ENCODE measurements around the gene KIF24. TPM values are rescaled to one million over a fixed set of nuclear protein-coding genes. Genes with fewer than 3 reads are reported as not detected.
"Not testable (repeated sequence)": the region's sequence is repeated elsewhere in the genome, so short reads cannot be mapped to it uniquely, and the experiment has no call there.

Gene KIF24
- total RNA-seq, 1 donor from 2014 or later, result 9.6 TPM

GRCh38 chr9:34311499-34312185, 17.4 kb downstream of the KIF24 start:
- H3K27me3 Mint-ChIP-seq, result no peaks in the 10 kb centered on the region
- H3K4me1 Mint-ChIP-seq (ENCODE audit: unreplicated experiment), result peaks cover 6% of the 10 kb centered on the region
- no peaks in the 10 kb centered on the region for H3K9me3 Mint-ChIP-seq
- H3K4me3 Mint-ChIP-seq, result no peak overlapping the region
- no peak for DNase-seq (ENCODE audit: extremely low spot score, unreplicated experiment)
- no peaks in the 10 kb centered on the region for H3K36me3 Mint-ChIP-seq
- TF ChIP-seq, protein P1, sequence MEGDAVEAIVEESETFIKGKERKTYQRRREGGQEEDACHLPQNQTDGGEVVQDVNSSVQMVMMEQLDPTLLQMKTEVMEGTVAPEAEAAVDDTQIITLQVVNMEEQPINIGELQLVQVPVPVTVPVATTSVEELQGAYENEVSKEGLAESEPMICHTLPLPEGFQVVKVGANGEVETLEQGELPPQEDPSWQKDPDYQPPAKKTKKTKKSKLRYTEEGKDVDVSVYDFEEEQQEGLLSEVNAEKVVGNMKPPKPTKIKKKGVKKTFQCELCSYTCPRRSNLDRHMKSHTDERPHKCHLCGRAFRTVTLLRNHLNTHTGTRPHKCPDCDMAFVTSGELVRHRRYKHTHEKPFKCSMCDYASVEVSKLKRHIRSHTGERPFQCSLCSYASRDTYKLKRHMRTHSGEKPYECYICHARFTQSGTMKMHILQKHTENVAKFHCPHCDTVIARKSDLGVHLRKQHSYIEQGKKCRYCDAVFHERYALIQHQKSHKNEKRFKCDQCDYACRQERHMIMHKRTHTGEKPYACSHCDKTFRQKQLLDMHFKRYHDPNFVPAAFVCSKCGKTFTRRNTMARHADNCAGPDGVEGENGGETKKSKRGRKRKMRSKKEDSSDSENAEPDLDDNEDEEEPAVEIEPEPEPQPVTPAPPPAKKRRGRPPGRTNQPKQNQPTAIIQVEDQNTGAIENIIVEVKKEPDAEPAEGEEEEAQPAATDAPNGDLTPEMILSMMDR (conservative IDR thresholded peaks at IDR 0.05), result no peak
- no peak overlapping the region for H3K27ac Mint-ChIP-seq

- Mint-ChIP-seq H3K4me1 (ENCODE audit: unreplicated experiment) (peaks cover 6% of the 10 kb centered on the region), H3K27me3 (no peaks in the 10 kb centered on the region), H3K27ac (no peak overlapping the region), H3K9me3 (no peaks in the 10 kb centered on the region), H3K4me3 (no peak overlapping the region), H3K36me3 (no peaks in the 10 kb centered on the region)
- TF ChIP-seq, protein P1 (conservative IDR thresholded peaks at IDR 0.05), result no peak
- no peak for DNase-seq (ENCODE audit: extremely low spot score, unreplicated experiment)
Observed at GRCh38 chr9:34310215-34310614, 18.9 kb downstream of the KIF24 start.

DNA sequence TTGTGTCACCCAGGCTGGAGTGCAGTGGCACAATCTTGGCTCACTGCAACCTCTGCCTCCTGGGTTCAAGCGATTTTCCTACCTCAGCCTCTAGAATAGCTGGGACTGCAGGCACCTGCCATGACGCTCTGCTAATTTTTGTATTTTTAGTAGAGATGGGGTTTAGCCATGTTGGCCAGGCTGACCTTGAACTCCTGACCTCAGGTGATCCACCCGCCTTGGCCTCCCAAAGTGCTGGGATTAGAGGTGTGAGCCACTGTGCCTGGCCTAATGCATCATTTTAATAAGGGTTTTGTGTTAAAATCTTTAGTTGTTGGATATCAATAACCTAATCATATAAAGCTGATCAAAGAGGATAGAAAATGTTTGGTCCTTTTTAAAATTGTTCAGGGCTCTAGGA, 20.8 kb downstream of the KIF24 start:
- DNase-seq (ENCODE audit: extremely low spot score, unreplicated experiment); H3K27me3 Mint-ChIP-seq; H3K4me1 Mint-ChIP-seq (ENCODE audit: unreplicated experiment); H3K9me3 Mint-ChIP-seq; H3K27ac Mint-ChIP-seq; H3K36me3 Mint-ChIP-seq; H3K4me3 Mint-ChIP-seq: not testable (repeated sequence)

GRCh38 chr9:34301064-34301463, 28.0 kb downstream of the KIF24 start:
- H3K36me3 Mint-ChIP-seq; H3K9me3 Mint-ChIP-seq; H3K4me3 Mint-ChIP-seq; DNase-seq (ENCODE audit: extremely low spot score, unreplicated experiment); H3K4me1 Mint-ChIP-seq (ENCODE audit: unreplicated experiment); H3K27me3 Mint-ChIP-seq; H3K27ac Mint-ChIP-seq: not testable (repeated sequence)

DNA sequence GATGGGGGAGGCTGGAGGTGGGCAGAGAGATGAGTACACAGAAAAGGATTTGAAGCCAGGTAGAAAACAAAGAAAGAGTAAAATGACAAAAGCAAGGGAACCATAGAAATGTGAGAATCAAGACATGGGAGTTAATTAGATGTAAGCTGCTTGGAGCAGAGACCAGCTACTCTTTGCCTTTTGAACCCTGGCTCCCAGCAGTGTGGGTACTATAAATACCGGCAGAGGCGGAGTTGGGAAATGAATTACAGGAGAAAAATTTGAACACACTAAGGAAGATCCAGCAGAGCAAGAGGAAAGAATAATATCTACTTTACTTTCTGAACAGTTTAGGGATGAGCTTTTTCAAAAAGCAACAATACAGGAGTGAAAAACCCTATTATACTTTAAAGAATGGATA, 36.5 kb downstream of the KIF24 start:
- no peaks in the 10 kb centered on the region for H3K27me3 Mint-ChIP-seq
- no peaks in the 10 kb centered on the region for H3K4me1 Mint-ChIP-seq (ENCODE audit: unreplicated experiment)
- H3K9me3 Mint-ChIP-seq, result no peaks in the 10 kb centered on the region

GRCh38 chr9:34291423-34291822, 37.6 kb downstream of the KIF24 start:
- H3K9me3 Mint-ChIP-seq, result no peaks in the 10 kb centered on the region
- no peaks in the 10 kb centered on the region for H3K27me3 Mint-ChIP-seq
- DNase-seq (ENCODE audit: extremely low spot score, unreplicated experiment), result no peak
- no peak overlapping the region for H3K27ac Mint-ChIP-seq
- peaks cover 4% of the 10 kb centered on the region for H3K36me3 Mint-ChIP-seq
- TF ChIP-seq, protein P1 (conservative IDR thresholded peaks at IDR 0.05), result no peak
- H3K4me3 Mint-ChIP-seq, result no peak overlapping the region
- no peaks in the 10 kb centered on the region for H3K4me1 Mint-ChIP-seq (ENCODE audit: unreplicated experiment)

More for the DNA sequence above, 36.5 kb downstream of the KIF24 start:
- no peak overlapping the region for H3K27ac Mint-ChIP-seq
- no peak for DNase-seq (ENCODE audit: extremely low spot score, unreplicated experiment)
- TF ChIP-seq, protein P1 (conservative IDR thresholded peaks at IDR 0.05), result no peak
- H3K36me3 Mint-ChIP-seq, result no peaks in the 10 kb centered on the region
- no peak overlapping the region for H3K4me3 Mint-ChIP-seq

GRCh38 chr9:34291023-34291422, 38.0 kb downstream of the KIF24 start:
- no peak for DNase-seq (ENCODE audit: extremely low spot score, unreplicated experiment)
- Mint-ChIP-seq H3K27ac (no peak overlapping the region), H3K9me3 (no peaks in the 10 kb centered on the region), H3K27me3 (no peaks in the 10 kb centered on the region), H3K4me3 (no peak overlapping the region), H3K36me3 (peaks cover 6% of the 10 kb centered on the region), H3K4me1 (ENCODE audit: unreplicated experiment) (no peaks in the 10 kb centered on the region)
- TF ChIP-seq, protein P1 (conservative IDR thresholded peaks at IDR 0.05), result no peak

Data from type B pancreatic cell (in vitro differentiated cells).